AG09319 (cell line): ENCODE results near the gene STOML1.

ENCODE experiments used
- DNase-seq: peaks from one replicate; pipeline ENCODE4 v3.0.0-alpha.2; 2010; ENCODE audit warnings: low read depth; ENCODE audit errors: extremely low read depth
- CTCF ChIP-seq: IDR thresholded peaks from 2 replicates; pipeline ENCODE4 v1.5.1; 2011; ENCODE audit warnings: low read depth, mild to moderate bottlenecking, inconsistent platforms, low read length, moderate library complexity

Gene STOML1

GRCh38 chr15:73985101-73985873, 6.8 kb downstream of the STOML1 start:
- TF ChIP-seq CTCF, result no peak
- no peak for DNase-seq

DNA sequence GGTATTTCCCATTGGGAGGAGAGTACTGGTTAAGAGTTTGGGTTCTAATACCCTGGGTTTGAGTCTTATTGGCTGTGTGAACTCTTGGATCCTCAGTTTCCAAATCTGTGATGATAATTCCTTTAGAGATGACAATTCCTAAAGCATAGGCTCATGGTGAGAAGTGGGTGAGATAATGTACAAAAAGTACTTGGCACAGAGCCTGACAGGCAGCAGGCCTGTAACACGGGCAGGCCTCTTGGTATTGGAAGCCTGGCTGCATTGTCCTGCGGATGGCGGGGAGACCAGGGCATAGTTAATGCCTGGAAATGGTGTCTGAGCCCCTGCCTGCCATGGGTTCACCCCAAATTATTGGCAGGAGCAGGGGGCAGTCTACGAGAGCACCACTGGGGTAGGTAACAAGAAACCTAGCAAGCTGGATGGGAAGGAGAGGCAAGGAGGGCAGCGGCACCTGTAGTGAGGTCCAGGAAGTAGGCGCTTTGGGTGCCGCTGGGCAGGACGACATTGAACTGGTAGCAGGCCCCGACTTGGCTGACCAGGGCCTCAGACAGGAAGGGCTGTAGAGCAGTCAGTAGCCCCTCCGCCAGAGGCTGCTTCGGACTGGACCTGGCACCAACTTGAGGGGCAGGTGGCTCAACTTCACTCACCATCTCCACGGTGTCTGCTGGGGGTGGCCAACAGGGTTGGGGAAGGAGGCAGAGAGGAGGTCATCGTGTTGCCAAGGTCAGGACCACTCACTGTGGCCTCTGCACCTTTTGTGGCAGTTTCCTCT, 7.7 kb downstream of the STOML1 start:
- TF ChIP-seq CTCF, result no peak
- DNase-seq, result no peak

DNA sequence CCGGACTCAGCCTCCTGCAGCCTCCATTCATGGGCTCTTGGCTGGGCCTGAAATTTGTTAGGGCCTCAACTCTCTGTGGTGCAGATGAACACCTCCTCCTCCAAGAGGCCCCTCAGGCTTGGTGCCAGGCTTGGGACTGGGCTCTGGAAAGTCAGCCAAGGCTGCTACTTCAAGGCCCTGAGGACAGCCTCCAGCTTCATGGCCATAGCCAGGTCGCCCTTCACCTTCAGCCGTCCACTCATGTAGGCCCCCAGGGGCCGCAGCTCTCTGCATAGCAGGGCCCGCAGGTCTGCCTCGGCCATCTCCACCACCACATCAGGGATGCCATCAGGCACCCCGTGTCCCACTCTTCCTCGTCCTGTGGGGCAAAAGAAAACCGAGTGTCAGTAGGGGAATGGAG, 8.3 kb downstream of the STOML1 start:
- no peak for TF ChIP-seq CTCF
- DNase-seq, result no peak

DNA sequence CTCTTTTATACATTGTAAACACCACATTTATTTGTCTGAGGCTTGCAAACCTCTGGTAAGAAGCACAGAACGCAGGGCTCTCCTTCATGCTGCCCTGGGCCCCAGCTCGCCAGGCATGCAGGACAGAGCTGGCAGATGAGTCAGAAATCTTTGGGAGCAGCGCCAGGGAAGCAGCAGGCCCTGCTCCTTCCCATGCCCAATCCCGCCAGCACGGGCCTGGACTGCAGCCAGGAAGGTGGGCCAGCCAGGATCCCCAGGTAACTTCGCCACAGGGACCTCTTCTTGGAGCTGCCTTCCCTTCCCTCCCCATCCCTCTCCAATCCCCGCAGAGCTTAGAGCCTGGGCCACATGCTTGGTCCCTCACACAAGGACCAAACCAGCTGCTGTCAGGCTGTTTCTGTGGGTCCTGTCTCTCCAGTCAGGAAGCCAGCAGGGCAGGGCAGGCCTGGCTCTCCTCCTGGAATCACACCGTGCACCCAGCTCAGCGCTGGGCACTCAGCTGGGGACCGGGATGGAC, 8.8 kb downstream of the STOML1 start:
- TF ChIP-seq CTCF, result no peak
- DNase-seq, result no peak

DNA sequence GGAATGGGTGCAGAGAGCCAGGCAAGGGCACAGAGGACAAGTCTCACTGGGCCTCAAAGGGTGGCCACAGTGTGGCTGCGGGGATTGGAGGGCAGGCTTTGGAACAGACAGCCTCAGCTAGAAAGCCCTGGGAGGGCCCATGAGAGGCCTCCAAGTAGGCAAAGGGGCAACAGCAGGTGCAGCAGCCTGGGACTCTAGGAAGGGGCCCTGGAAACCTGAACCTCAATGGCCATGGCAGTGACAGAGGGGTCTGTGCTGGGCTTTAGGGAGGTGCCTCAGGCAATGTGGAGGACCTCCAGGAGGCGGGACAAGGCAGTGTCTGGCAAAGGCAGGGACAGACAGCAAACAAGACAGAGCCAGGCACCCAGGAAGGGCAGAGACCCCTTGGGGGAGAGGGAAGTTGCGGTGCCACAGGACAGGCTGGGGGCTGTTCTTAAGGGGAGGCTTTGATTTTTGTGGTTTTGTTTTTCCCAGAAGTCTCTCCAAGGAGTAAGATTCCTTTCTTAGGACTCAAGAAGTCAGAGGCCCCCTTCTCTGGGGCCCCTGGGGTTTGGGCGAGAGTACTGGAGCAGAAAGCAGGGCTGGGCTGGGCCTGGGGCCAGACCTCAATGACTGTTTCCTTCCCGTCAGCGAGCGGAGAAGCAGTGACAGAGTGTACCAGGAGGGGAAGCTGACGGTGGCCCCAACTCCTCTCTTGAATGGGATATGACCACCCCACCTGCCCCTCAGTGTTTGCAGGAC, 9.7 kb downstream of the STOML1 start:
- DNase-seq, result no peak
- TF ChIP-seq CTCF, result no peak

DNA sequence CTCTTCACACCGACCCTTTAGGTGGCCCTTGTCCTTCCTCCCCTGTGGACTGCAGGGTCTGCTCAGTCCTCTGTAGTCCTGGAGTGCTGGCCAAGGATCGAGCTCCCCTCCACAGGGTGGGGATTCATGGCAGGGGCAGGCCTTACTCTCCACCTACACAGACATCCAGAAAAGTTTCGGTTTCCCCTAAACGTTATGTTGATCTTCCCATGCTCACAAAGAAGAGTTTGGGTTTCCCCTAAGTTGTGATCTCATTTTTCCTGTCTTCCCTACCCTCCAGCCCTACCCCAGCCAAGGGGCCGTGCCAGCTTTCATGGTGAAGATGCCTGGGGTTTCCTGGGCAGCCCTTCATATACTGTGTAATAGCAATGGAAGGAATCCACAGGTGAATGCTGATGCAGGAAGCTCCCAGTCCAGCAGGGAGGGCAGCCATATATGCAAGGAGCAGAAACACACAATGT, 10.3 kb downstream of the STOML1 start:
- no peak for DNase-seq

More for the DNA sequence above, 10.3 kb downstream of the STOML1 start:
- no peak for TF ChIP-seq CTCF
